Hepatocyte (in vitro differentiated cells): Measurements from ENCODE around the gene KRT86. TPM values are rescaled to one million over a fixed set of nuclear protein-coding genes. Genes with fewer than 3 reads are reported as not detected.

ENCODE experiments used
- DNase-seq: peaks from one replicate; pipeline ENCODE4 v3.0.0-alpha.2; 2016; ENCODE audit warnings: low spot score
- H2AFZ ChIP-seq: fragments of 200-600 bp; sonication (generic); 2 replicates; pipeline ENCODE4 v1.6.0; 2016; ENCODE audit warnings: antibody characterized with exemption, mild to moderate bottlenecking
- H3K27ac ChIP-seq: fragments of 200-600 bp; sonication (generic); 2 replicates; pipeline ENCODE4 v1.5.1; 2016; ENCODE audit warnings: mild to moderate bottlenecking
- H3K27me3 ChIP-seq: fragments of 200-600 bp; sonication (generic); 2 replicates; pipeline ENCODE4 v1.6.1; 2016
- H3K36me3 ChIP-seq: fragments of 200-600 bp; sonication (generic); replicated peaks from 2 replicates; pipeline ENCODE4 v1.5.1; 2016; ENCODE audit warnings: low read depth; ENCODE audit not compliant: insufficient read depth
- H3K4me1 ChIP-seq: fragments of 200-600 bp; sonication (generic); 2 replicates; pipeline ENCODE4 v1.5.1; 2016; ENCODE audit warnings: mild to moderate bottlenecking, moderate library complexity; ENCODE audit not compliant: insufficient read depth
- H3K4me2 ChIP-seq: fragments of 200-600 bp; sonication (generic); 2 replicates; pipeline ENCODE4 v1.6.0; 2016
- H3K4me3 ChIP-seq: fragments of 200-600 bp; sonication (generic); 2 replicates; pipeline ENCODE4 v1.5.1; 2016; ENCODE audit warnings: mild to moderate bottlenecking
- H3K79me2 ChIP-seq: fragments of 200-600 bp; sonication (generic); 2 replicates; pipeline ENCODE4 v1.6.0; 2017; ENCODE audit warnings: mild to moderate bottlenecking
- H3K9me2 ChIP-seq: fragments of 200-600 bp; sonication (generic); replicated peaks from 2 replicates; pipeline ENCODE4 v1.6.0; 2017; ENCODE audit warnings: mild to moderate bottlenecking; ENCODE audit not compliant: insufficient read depth
- H3K9me3 ChIP-seq: fragments of 200-600 bp; sonication (generic); 2 replicates; pipeline ENCODE4 v1.5.1; 2016; ENCODE audit warnings: low read depth, mild to moderate bottlenecking
- H4K20me1 ChIP-seq: fragments of 200-600 bp; sonication (generic); 2 replicates; pipeline ENCODE4 v1.6.0; 2016; ENCODE audit warnings: mild to moderate bottlenecking; ENCODE audit not compliant: insufficient read depth, poor library complexity, severe bottlenecking
- EZH2 ChIP-seq: fragments of 200-600 bp; sonication (generic); IDR thresholded peaks from 2 replicates; pipeline ENCODE4 v1.6.1; 2016; ENCODE audit warnings: antibody characterized with exemption, mild to moderate bottlenecking, borderline replicate concordance
- EZH2phosphoT487 ChIP-seq: fragments of 200-600 bp; sonication (generic); IDR thresholded peaks from one replicate; pipeline ENCODE4 v1.6.1; 2018; ENCODE audit warnings: antibody characterized with exemption, mild to moderate bottlenecking, low read depth, moderate library complexity; ENCODE audit not compliant: unreplicated experiment, severe bottlenecking
- WGBS: methylation state at CpG from one replicate; pipeline ENCODE4 v1.1.6; 2016; ENCODE audit warnings: low lambda C conversion rate; ENCODE audit errors: missing lambda C conversion rate; 5-methylcytosine and 5-hydroxymethylcytosine counted together
- polyA plus RNA-seq: library from polyadenylated mRNA; unstranded; fragments of >200 nt; fragmentation: Nextera tagmentation; extraction: Ambion mirVana; gene quantifications from 2 replicates; pipeline ENCODE4 v1.2.1, GENCODE V29; 2016
- total RNA-seq: library from RNA; depleted of rRNA; stranded (reverse); fragments of >200 nt; gene quantifications from 2 replicates; pipeline ENCODE4 v1.2.3, GENCODE V29; 2014
- TF ChIP-seq, protein P1 (sequence below): fragments of 200-600 bp; sonication (generic); IDR thresholded peaks from 2 replicates; pipeline ENCODE4 v1.5.1; 2016; ENCODE audit warnings: antibody characterized with exemption, mild to moderate bottlenecking; ENCODE audit not compliant: poor library complexity

KRT86 gene
- total and polyA plus RNA-seq, 2 experiments from 2014 or later, result 0.40 TPM; not detected in 1

DNA sequence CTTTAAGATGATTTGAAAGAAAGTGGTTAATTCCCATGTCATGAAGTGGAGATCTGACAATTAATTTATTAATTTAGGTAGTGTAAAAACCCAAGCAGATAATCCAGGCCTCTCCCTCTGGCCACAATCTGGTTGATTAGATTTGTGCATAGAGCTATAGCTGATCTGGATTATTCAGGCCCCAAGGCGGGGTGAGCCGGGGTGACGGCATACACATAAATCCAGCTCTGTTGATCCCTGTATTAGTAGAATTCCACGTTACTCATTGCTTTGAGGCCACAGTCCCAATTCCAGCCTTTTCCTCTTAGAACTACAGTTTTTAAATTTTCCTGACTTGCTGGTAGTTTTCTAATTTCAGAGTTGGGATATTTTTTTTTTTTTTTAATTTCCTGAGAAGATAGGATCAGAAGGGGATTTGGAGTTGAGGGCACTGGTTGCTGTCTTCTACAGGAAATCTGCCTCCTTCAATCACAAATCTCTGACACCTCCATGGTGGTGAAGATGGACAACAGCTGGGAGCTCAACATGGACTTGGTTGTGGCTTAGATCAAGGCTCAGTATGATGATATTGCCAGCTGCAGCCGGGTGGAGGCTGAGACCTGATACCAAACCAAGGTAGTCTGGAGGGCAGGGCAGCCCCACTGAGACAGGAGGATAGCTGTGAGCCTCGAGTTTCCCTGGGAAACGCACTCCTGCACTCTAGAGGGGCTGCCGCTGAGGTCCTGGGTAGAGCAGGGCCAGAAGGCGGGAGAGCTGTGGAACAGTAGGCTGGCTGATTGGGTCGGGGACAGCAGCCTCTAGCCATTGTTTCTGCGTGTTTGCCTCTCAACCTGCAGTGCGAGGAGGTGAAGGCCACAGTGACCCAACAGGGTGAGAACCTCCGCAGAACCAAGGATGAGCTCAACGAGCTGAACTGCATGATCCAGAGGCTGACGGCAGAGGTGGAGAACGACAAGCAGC lies 73.4 kb downstream of the KRT86 start:
- Histone ChIP-seq H3K36me3 (no peaks in the 10 kb centered on the region), H3K9me3 (no peaks in the 10 kb centered on the region), H2AFZ (no peak overlapping the region), H3K79me2 (no peaks in the 10 kb centered on the region), H3K4me3 (no peak overlapping the region), H3K27ac (no peak overlapping the region), H4K20me1 (no peaks in the 10 kb centered on the region), H3K27me3 (no peaks in the 10 kb centered on the region), H3K4me1 (peaks cover 25% of the 10 kb centered on the region), H3K4me2 (no peak overlapping the region), H3K9me2 (no peaks in the 10 kb centered on the region)
- DNase-seq, result no peak
- TF ChIP-seq EZH2 (no peak), EZH2phosphoT487 (no peak)
- TF ChIP-seq, protein P1, sequence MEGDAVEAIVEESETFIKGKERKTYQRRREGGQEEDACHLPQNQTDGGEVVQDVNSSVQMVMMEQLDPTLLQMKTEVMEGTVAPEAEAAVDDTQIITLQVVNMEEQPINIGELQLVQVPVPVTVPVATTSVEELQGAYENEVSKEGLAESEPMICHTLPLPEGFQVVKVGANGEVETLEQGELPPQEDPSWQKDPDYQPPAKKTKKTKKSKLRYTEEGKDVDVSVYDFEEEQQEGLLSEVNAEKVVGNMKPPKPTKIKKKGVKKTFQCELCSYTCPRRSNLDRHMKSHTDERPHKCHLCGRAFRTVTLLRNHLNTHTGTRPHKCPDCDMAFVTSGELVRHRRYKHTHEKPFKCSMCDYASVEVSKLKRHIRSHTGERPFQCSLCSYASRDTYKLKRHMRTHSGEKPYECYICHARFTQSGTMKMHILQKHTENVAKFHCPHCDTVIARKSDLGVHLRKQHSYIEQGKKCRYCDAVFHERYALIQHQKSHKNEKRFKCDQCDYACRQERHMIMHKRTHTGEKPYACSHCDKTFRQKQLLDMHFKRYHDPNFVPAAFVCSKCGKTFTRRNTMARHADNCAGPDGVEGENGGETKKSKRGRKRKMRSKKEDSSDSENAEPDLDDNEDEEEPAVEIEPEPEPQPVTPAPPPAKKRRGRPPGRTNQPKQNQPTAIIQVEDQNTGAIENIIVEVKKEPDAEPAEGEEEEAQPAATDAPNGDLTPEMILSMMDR, result no peak
- 64% methylated on average over 16 of the region's 16 CpGs for WGBS

DNA sequence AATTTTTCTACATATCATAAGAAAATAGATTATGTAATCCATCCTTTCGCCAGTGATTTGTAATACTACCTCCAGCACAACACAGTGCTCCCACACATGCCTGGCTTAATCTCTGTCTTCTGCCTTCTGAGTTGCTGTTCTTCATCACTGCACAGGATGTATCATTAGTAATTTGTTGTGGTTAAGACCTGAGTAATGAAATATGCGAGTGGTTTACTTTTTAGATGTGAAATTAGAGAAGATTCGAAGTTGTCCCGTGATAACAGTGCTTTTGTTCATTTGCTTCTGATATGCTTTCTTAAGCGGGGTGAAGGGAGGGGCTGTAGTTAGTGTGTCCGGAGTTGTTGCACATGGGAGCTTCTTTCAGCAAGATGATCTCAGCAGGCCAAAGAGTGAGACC lies 74.8 kb downstream of the KRT86 start:
- H3K27ac ChIP-seq, result no peak overlapping the region
- peaks cover 25% of the 10 kb centered on the region for H3K4me1 ChIP-seq
- TF ChIP-seq, protein P1, result no peak
- TF ChIP-seq EZH2 (no peak), EZH2phosphoT487 (no peak)
- H3K4me2 ChIP-seq, result no peak overlapping the region
- H3K4me3 ChIP-seq, result no peak overlapping the region
- H4K20me1 ChIP-seq, result no peaks in the 10 kb centered on the region
- 46% methylated on average over 6 of the region's 6 CpGs for WGBS
- no peak for DNase-seq
- H3K79me2 ChIP-seq, result no peaks in the 10 kb centered on the region
- H3K9me3 ChIP-seq, result no peaks in the 10 kb centered on the region
- H3K9me2 ChIP-seq, result no peaks in the 10 kb centered on the region
- H3K27me3 ChIP-seq, result peaks cover 3% of the 10 kb centered on the region
- no peaks in the 10 kb centered on the region for H3K36me3 ChIP-seq
- no peak overlapping the region for H2AFZ ChIP-seq

DNA sequence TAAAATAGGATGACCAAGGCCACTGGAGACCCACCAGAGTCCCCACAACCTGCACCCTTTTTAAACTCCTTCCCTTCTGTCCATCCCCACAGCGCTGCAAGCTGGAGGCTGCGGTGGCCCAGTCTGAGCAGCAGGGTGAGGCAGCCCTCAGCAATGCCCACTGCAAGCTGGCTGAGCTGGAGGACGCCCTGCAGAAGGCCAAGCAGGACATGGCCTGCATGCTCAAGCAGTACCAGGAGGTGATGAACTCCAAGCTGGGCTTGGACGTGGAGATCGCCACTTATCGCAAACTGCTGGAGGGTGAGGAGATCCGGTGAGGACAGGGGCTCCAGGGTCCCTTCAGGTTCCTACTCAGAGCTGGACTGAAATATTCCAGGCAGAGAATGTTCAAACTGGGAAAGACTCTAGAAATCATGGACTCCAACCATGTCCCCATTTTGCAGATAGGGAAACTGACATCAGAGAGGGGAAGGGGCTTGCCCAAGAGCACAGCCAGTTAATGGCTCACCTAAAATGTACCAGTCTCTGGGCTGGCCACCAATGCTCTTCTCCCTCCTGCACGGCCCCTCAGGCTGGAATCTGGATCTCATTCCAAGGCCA lies 75.7 kb downstream of the KRT86 start:
- Histone ChIP-seq H2AFZ (no peak overlapping the region), H3K36me3 (no peaks in the 10 kb centered on the region), H3K4me1 (peaks cover 17% of the 10 kb centered on the region), H3K4me2 (no peak overlapping the region), H3K9me2 (no peaks in the 10 kb centered on the region), H4K20me1 (no peaks in the 10 kb centered on the region), H3K27me3 (peaks cover 3% of the 10 kb centered on the region), H3K79me2 (no peaks in the 10 kb centered on the region), H3K4me3 (no peak overlapping the region), H3K9me3 (no peaks in the 10 kb centered on the region), H3K27ac (no peak overlapping the region)
- 91% methylated on average over 8 of the region's 8 CpGs for WGBS
- no peak for TF ChIP-seq EZH2
- TF ChIP-seq, protein P1, result no peak
- TF ChIP-seq EZH2phosphoT487, result no peak
- no peak for DNase-seq
